LNCAP (cell line): ENCODE measurements around the gene TAC3.

Source experiments
- TF ChIP-seq, protein P1 (sequence below): fragments of 450-650 bp; IDR thresholded peaks from 2 replicates; pipeline ENCODE4 v1.5.1; 2017; ENCODE audit warnings: mild to moderate bottlenecking

The TAC3 gene

DNA sequence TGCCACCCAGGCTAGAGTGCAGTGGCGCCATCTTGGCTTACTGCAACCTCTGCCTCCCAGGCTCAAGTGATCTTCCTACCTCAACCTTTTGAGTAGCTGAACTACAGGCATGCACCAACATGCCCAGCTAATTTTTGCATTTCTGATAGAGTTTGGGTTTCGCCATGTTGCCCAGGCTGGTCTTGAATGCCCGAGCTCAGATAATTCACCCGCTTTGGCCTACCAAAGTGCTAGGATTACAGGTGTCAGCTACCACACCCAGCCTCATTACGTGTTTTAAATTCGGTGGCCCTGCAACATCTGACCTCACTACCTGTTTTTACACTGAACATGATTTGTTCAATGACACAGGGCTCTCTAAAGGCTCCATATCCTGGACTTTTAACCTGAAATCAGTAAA, 36.1 kb downstream of the TAC3 start:
- TF ChIP-seq, protein P1, sequence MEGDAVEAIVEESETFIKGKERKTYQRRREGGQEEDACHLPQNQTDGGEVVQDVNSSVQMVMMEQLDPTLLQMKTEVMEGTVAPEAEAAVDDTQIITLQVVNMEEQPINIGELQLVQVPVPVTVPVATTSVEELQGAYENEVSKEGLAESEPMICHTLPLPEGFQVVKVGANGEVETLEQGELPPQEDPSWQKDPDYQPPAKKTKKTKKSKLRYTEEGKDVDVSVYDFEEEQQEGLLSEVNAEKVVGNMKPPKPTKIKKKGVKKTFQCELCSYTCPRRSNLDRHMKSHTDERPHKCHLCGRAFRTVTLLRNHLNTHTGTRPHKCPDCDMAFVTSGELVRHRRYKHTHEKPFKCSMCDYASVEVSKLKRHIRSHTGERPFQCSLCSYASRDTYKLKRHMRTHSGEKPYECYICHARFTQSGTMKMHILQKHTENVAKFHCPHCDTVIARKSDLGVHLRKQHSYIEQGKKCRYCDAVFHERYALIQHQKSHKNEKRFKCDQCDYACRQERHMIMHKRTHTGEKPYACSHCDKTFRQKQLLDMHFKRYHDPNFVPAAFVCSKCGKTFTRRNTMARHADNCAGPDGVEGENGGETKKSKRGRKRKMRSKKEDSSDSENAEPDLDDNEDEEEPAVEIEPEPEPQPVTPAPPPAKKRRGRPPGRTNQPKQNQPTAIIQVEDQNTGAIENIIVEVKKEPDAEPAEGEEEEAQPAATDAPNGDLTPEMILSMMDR, result no peak

DNA sequence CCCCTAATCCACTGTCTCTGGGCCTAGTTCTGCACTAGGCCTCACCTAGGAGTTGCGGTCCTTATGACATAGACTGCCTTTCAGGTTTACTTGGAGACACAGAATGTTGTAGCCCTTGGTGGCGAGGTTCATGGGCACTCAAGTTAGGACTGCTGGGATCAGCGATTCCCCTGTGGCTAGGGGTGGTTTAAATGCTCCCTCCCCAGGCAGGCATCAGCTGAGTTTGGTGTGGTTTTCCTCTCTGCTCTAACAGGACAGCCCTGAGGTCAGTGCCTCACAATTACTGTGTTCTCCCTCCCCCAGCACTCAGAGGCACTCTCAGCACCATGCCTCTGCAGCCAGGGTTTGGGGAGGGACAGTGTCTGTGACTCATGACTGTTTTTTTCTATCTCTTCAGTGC, 36.7 kb downstream of the TAC3 start:
- TF ChIP-seq, protein P1, result no peak

DNA sequence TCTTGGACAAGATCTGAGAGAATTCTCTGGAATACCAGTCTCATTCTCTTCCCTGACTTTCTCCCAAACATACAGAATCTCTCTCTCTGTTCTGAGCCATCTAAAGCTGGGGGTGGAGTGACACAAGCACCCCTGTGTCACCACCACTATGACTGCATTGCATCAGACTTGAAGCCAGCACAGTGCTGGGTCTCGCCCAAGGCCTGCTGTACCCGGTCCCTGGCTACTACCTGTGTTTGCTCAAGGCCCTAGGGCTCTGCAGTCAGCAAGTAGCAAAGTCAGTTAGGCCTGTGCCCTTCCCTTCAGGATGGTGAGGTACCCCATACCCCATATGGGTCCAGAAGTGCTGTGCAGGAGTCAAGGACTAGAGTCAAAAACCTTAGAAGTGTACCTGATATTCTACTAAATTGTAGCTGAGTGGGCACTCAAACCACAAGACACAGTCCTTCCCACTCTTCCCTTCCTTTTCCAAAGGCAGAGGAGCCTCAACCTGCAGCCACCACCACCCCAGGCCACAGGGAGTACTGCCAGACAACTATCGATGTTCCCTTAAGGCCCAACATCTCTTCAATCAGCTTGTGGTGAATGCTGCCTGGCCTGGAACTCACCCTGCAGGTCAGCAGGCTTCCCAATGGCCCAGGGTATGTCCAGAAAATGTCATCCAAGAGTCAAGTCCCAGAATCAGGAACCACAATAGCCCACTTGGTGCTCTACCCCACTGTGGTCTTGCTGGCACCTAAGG, 37.8 kb downstream of the TAC3 start:
- TF ChIP-seq, protein P1, result no peak
